Tibial artery (tissue), 4 donors: ENCODE data around the gene AKR7A3.
"Not testable (repeated sequence)": the region's sequence is repeated elsewhere in the genome, so short reads cannot be mapped to it uniquely, and the experiment has no call there.

ENCODE experiments used
- DNase-seq, 2 donors: peaks; one replicate each; pipeline ENCODE4 v3.0.0-alpha.2; 2019
- H3K27ac ChIP-seq, 2 donors: fragments of 200-600 bp; sonication (generic) in 1 of 2; 1 replicate in 1 of 2; 2 replicates in 1 of 2; pipeline ENCODE4 v1.5.1; 2018 to 2019; ENCODE audit warnings: mild to moderate bottlenecking in 1 of 2
- H3K27me3 ChIP-seq, 2 donors: fragments of 200-600 bp; sonication (generic) in 1 of 2; one replicate each; pipeline versions ENCODE4 v1.5.1 to v1.6.0; 2016 to 2019
- H3K36me3 ChIP-seq, 3 donors: fragments of 200-600 bp; sonication (generic) in 2 of 3; one replicate each; pipeline ENCODE4 v1.5.1; 2016 to 2019; ENCODE audit warnings: mild to moderate bottlenecking in 2 of 3
- H3K4me1 ChIP-seq, 4 donors: fragments of 200-600 bp; sonication (generic) in 2 of 4; 1 replicate in 3 of 4; 2 replicates in 1 of 4; pipeline ENCODE4 v1.5.1; 2016 to 2019
- H3K4me3 ChIP-seq, 2 donors: fragments of 200-600 bp; sonication (generic) in 1 of 2; 1 replicate in 1 of 2; 2 replicates in 1 of 2; pipeline ENCODE4 v1.5.1; 2018 to 2019; ENCODE audit warnings: mild to moderate bottlenecking in 2 of 2
- H3K9me3 ChIP-seq, 3 donors: fragments of 200-600 bp; sonication (generic) in 1 of 3; one replicate each; pipeline ENCODE4 v1.5.1; 2016 to 2019
- intact Hi-C: fragments of 100-400 bp; cut with DNase I; formaldehyde crosslinking; loops from one replicate; pipeline ENCODE4 v1.15.0; 2023; ENCODE audit warnings: low total_unique reads
- TF ChIP-seq, protein P1 (sequence below), 2 experiments: fragments of 200-600 bp in 1 of 2; fragments of 450-650 bp in 1 of 2; IDR thresholded peaks; one replicate each; pipeline ENCODE4 v1.5.1; 2017 to 2019; ENCODE audit warnings: antibody characterized with exemption in 2 of 2, mild to moderate bottlenecking in 1 of 2, moderate library complexity in 1 of 2

The AKR7A3 gene

DNA sequence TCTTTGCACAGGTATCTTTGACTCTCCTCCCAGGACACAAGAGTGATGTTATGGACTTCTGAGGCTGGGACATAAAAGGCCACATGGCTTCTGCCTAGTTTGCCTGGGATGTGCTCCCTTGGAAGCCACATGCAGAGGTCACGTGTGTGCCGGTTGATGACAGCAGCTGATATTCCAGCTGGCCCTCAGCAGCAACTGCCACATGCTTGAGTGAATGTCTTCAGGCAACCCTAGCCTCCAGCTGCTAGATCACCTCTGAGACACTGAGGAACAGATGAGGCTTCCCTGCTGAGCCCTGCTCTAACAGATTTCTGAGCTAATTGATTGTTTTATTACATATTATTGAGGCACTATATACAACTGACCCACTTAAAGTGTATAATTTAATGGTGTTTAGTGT is 11.6 kb upstream of the AKR7A3 start:
- H3K36me3 ChIP-seq, result peaks cover 16 to 45% (median 29%) of the 10 kb centered on the region in 3 donors
- H3K27ac ChIP-seq, result no peak overlapping the region
- no peaks in the 10 kb centered on the region for H3K27me3 ChIP-seq
- H3K4me3 ChIP-seq, result no peak overlapping the region
- TF ChIP-seq, protein P1, sequence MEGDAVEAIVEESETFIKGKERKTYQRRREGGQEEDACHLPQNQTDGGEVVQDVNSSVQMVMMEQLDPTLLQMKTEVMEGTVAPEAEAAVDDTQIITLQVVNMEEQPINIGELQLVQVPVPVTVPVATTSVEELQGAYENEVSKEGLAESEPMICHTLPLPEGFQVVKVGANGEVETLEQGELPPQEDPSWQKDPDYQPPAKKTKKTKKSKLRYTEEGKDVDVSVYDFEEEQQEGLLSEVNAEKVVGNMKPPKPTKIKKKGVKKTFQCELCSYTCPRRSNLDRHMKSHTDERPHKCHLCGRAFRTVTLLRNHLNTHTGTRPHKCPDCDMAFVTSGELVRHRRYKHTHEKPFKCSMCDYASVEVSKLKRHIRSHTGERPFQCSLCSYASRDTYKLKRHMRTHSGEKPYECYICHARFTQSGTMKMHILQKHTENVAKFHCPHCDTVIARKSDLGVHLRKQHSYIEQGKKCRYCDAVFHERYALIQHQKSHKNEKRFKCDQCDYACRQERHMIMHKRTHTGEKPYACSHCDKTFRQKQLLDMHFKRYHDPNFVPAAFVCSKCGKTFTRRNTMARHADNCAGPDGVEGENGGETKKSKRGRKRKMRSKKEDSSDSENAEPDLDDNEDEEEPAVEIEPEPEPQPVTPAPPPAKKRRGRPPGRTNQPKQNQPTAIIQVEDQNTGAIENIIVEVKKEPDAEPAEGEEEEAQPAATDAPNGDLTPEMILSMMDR (IDR thresholded peaks at IDR 0.05), result no peak
- no peaks in the 10 kb centered on the region for H3K4me1 ChIP-seq
- no peaks in the 10 kb centered on the region for H3K9me3 ChIP-seq
- DNase-seq, result no peak
- intact Hi-C loops, result no loop called here

DNA sequence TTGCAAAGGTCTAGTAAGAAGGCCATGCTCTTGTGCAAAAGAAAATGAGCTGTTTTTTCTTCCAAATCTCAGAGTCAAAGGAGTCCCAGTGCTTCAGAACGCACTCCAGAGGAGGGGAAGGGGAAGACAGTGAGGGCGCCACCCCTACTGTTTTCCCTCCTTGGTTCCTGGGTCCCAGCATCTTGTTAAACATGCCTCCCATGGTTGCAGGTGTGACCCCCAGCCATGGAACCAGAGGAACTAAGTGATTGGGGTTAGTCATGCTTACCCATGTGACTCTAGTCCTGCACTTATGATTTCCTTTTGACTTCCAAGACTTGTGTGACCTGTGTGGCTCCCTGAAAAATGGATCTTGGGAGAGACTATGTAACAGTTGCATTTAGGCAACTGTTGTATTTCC is 6.1 kb upstream of the AKR7A3 start:
- no peak for DNase-seq
- intact Hi-C loops, result no loop called here
- Histone ChIP-seq H3K9me3 (peaks cover 3 to 9% (median 7%) of the 10 kb centered on the region in 3 donors), H3K4me1 (no peaks in the 10 kb centered on the region), H3K36me3 (peaks cover 0 to 7% (median 4%) of the 10 kb centered on the region in 3 donors), H3K27me3 (no peaks in the 10 kb centered on the region), H3K27ac (no peak overlapping the region), H3K4me3 (no peak overlapping the region)
- TF ChIP-seq, protein P1 (IDR thresholded peaks at IDR 0.05), result no peak

DNA sequence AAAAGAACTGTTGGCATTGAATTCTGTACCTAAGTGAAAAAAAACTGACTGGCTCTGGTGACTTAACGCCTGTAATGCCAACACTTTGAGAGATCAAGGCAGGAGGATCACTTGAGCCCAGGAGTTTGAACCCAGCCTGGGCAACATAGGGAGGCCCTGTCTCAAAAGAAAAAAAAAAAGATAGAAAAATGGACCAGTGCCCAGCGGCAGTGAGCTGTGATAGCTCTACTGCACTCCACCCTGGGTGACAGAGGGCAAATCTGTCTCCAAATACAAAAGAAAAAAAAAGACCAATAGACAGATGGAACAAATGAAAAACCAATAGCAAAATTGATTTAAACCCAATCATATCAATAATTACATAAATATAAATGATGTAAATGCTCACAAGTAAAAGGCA is 674 bp upstream of the AKR7A3 start:
- Histone ChIP-seq H3K4me3 (peak overlapping the region; percentile 46 to 59), H3K36me3 (peaks cover 0 to 12% (median 0%) of the 10 kb centered on the region in 3 donors), H3K9me3 (peaks cover under 1 to 5% (median 3%) of the 10 kb centered on the region in 3 donors), H3K4me1 (peaks cover 0 to 14% (median 5%) of the 10 kb centered on the region in 4 donors), H3K27ac (peak overlapping the region in 1 of 2 donors; percentile 39), H3K27me3 (no peaks in the 10 kb centered on the region)
- intact Hi-C loops, result no loop called here
- TF ChIP-seq, protein P1 (IDR thresholded peaks at IDR 0.05), result no peak
- DNase-seq, result no peak

DNA sequence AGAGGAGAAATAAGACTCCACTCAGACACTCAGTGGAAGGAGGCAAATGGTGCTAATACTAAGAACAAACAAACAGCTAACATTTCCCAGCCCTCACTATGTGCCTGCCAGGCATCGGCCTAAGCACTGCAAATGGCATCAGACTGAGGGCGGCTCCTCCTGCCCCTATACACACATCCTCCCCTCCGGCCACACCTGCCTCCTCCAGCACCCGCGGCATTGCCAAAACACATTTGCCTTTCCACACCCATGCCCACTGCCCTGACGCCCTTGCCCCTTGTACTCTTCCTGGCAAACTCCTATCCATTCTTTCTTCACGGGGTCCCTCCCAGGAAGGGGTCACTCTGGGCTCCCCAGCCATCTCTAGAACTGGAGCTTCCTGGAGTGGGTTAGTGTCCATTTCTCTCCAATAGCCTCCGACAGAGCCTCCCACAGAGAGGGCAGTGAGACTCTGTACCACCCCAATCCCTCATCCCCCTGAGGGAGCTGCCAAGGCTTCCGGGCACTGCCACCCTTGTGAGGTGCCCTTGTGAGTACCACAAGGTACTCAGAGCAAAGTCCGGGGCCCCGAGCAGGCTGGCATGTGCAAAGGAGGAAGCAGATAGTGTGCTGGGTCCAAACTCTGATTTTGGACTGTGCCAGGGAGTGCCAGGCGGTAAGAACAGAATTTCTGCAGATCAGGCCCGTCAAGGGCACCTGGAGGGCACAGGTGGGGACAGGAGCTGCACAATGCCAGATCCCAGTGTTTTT is 959 bp downstream of the AKR7A3 start:
- no peak overlapping the region for H3K4me3 ChIP-seq
- TF ChIP-seq, protein P1 (IDR thresholded peaks at IDR 0.05), result no peak
- no peak overlapping the region for H3K27ac ChIP-seq
- no peaks in the 10 kb centered on the region for H3K27me3 ChIP-seq
- no peaks in the 10 kb centered on the region for H3K9me3 ChIP-seq
- H3K4me1 ChIP-seq, result peaks cover 0 to 14% (median 5%) of the 10 kb centered on the region in 4 donors
- no peak for DNase-seq
- intact Hi-C loops, result loop anchor here (1.0 kb wide), 1 partner anchor 8 kb away; no protein-coding TSS in a partner anchor
- peaks cover 0 to 12% (median 0%) of the 10 kb centered on the region in 3 donors for H3K36me3 ChIP-seq

DNA sequence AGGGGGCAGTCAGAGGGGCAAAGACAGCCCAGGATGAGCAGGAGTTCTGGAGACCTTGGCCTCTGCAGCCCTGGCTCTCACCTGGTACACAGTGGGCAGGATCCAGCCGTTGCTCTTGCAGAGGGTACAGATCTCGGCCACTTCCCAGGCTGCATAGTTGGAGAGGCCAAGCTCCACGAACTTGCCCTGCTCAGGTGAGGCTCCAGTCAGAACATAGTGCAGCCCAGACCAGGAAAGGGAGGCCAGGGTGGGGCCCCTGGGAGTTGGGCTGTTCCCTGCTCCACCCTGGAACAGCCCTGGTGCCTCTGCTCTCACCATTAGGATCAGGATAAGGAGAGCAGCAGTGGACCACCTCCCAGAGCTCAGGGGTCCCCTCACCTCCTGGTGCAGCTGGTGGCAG is 2.8 kb downstream of the AKR7A3 start:
- H3K9me3 ChIP-seq, DNase-seq, H3K4me3 ChIP-seq, H3K27me3 ChIP-seq, intact Hi-C loops, H3K27ac ChIP-seq: not testable (repeated sequence)
- H3K36me3 ChIP-seq, result peaks cover 0 to 12% (median 0%) of the 10 kb centered on the region in 3 donors
- H3K4me1 ChIP-seq, result peaks cover 0 to 14% (median 5%) of the 10 kb centered on the region in 4 donors

DNA sequence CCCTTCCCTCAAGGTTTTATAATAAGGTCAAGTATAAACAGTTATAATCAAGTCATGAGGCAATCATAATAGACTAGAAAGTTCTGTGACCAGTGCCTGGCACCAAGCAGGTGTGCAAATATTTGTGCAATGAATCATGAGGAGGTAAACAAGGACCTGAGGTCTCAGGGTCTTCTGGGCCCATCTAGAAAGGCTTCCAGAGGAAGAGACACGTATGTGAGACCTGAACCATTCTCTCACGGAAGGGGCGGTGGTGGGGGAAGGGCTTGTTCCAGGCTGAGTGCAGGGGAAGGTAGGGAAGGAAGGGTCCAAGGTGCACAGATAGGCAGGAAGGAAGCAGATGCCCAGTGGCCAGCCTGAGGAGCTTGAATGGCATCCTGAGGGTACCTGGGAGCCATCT is 3.2 kb downstream of the AKR7A3 start:
- Histone ChIP-seq H3K36me3 (peaks cover 0 to 12% (median 0%) of the 10 kb centered on the region in 3 donors), H3K4me1 (peaks cover 0 to 14% (median 5%) of the 10 kb centered on the region in 4 donors)
- DNase-seq, H3K4me3 ChIP-seq, H3K9me3 ChIP-seq, intact Hi-C loops, H3K27me3 ChIP-seq, H3K27ac ChIP-seq: not testable (repeated sequence)
